ENCODE data around the gene TMEM126A.

The TMEM126A gene

DNA sequence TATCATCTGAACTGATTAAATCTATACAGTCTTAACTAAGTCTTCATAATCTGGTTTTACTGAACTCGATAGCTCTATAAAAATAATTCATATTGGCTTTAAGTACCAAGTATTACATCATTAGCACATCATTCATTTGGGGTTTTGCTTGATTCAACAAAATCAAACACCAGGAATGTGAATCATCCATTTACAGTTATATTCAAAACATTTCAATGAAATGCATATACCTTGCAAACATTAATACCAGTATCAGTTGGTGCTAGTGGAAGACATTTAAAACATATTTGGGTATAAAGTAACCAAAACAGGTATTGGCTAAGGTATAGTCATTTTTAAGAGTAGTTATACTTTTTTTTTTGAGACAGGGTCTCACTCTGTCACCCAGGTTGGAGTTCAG lies 50.4 kb downstream of the TMEM126A start:
- Histone ChIP-seq H3K27me3 (ENCODE audit: insufficient read depth, low read length) (no peaks in the 10 kb centered on the region), H3K4me1 (ENCODE audit: insufficient read depth, low read length) (peaks cover 11% of the 10 kb centered on the region; the same call in 1 of the 2 replicates), H3K4me3 (ENCODE audit: low read length) (no peak overlapping the region), H3K27ac (ENCODE audit: low read depth, low read length) (no peak overlapping the region), H3K36me3 (ENCODE audit: insufficient read depth, low read length) (no peaks in the 10 kb centered on the region), H3K9me3 (ENCODE audit: insufficient read depth, low read depth, low read length) (no peaks in the 10 kb centered on the region), H3K9ac (ENCODE audit: low read depth, low read length) (no peak overlapping the region)
- WGBS: 100% methylated on average over 1 of the region's 1 CpG

DNA sequence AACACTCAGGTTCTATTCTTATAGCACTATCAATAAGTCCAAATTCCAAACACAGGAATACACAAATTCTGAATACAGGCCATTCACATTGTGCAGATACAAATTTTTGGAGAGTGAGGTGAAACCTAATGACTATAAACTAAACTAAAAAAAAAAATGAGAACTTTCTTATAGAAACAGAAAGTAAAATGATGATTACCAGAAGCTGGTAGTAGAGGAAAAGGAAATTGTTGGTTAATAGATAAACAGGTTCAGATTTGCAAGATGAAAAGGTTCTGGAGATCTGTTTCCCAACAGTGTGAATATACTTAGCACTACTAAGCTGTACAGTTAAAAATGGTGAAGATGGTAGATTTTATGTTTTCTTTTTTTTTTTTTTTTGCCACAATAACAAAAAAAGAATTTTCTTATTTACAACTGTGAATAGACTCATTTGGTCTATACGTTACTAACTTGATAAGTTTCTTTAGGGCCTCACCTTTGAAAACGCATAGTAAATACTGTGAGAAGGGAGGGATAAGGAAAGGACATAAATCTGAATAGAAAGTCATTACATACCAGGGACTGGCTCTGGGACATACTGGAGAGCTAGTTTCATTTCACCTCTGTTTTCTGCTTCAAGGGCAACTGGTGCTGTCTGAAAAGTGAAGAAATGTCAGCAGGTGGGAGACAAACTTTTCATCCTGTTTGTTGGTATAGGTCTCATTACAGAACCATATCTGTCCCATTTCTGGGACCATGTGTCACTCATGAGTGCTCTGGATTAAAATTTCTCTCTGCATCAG lies 52.4 kb downstream of the TMEM126A start:
- Histone ChIP-seq H3K4me3 (ENCODE audit: low read length) (no peak overlapping the region), H3K36me3 (ENCODE audit: insufficient read depth, low read length) (no peaks in the 10 kb centered on the region), H3K9me3 (ENCODE audit: insufficient read depth, low read depth, low read length) (no peaks in the 10 kb centered on the region), H3K27ac (ENCODE audit: low read depth, low read length) (no peak overlapping the region), H3K27me3 (ENCODE audit: insufficient read depth, low read length) (no peaks in the 10 kb centered on the region), H3K9ac (ENCODE audit: low read depth, low read length) (no peak overlapping the region), H3K4me1 (ENCODE audit: insufficient read depth, low read length) (peaks cover 11% of the 10 kb centered on the region; the same call in 1 of the 2 replicates)
- 92% methylated on average over 2 of the region's 2 CpGs for WGBS

DNA sequence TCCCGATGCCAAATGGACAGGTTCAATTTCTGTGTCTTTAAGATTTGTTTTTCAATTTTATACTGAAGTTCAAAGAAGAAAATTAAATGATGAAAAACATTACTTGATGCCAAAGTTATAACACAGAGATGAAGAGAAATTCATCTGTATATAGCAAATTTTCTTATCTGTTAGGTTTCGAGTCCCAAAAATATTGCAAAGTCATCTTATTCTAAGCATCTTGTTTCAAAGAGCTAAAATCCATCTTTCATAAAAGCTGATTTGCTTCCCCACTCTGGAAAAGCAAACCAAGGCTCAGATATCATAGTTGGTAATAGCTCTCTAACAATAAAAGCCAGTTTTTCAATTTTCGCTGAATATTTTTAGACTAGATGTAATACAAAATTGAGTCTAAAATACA lies 57.2 kb downstream of the TMEM126A start:
- H3K4me1 ChIP-seq (ENCODE audit: insufficient read depth, low read length): 0 out of 2 replicates have a peak, but pooled peaks cover 4% of the 10 kb centered on the region
- no peak overlapping the region for H3K27ac ChIP-seq (ENCODE audit: low read depth, low read length)
- no peaks in the 10 kb centered on the region for H3K36me3 ChIP-seq (ENCODE audit: insufficient read depth, low read length)
- H3K27me3 ChIP-seq (ENCODE audit: insufficient read depth, low read length): no peaks in the 10 kb centered on the region
- no peak overlapping the region for H3K4me3 ChIP-seq (ENCODE audit: low read length)
- no peak overlapping the region for H3K9ac ChIP-seq (ENCODE audit: low read depth, low read length)
- 100% methylated on average over 2 of the region's 3 CpGs for WGBS
- no peaks in the 10 kb centered on the region for H3K9me3 ChIP-seq (ENCODE audit: insufficient read depth, low read depth, low read length)

DNA sequence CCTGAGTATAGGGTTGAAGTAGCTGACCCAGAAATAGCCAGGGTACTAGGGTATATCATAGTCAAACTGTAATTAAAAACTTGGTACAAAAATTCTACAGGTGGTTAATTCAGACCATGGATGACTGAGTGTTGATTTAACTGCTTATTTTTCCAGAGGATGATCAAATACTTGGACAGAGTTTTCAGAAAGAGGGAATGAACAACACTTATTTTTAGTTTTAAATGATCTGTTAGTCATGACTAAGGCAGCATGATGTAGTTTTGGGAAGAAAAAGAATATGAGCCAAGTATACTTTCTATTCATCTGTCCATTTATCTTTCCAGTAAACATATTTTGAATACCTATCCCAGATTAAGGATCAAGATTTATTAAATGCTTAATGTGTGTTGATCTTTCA lies 58.0 kb downstream of the TMEM126A start:
- H3K4me1 ChIP-seq (ENCODE audit: insufficient read depth, low read length): no peaks in the 10 kb centered on the region
- no peak overlapping the region for H3K9ac ChIP-seq (ENCODE audit: low read depth, low read length)
- no peak overlapping the region for H3K4me3 ChIP-seq (ENCODE audit: low read length)
- H3K9me3 ChIP-seq (ENCODE audit: insufficient read depth, low read depth, low read length): no peaks in the 10 kb centered on the region
- no peaks in the 10 kb centered on the region for H3K36me3 ChIP-seq (ENCODE audit: insufficient read depth, low read length)
- no peak overlapping the region for H3K27ac ChIP-seq (ENCODE audit: low read depth, low read length)
- H3K27me3 ChIP-seq (ENCODE audit: insufficient read depth, low read length): no peaks in the 10 kb centered on the region
